OCI-LY7 (cell line): ENCODE data around the gene RSPH1. TPM values are rescaled to one million over a fixed set of nuclear protein-coding genes. Genes with fewer than 3 reads are reported as not detected.

ENCODE experiments used
- BruUV-seq: library from RNA; stranded (reverse); fragments of 400-500 nt; replicated peaks from 2 replicates; lab custom pipeline; 2021; lab: Mats Ljungman, UMichigan
- CTCF ChIA-PET: fragments of 300-600 bp; sonication (Branson Sonifier 250); formaldehyde crosslinking; loops from one replicate; lab custom pipeline; 2022; ENCODE audit warnings: antibody characterized with exemption; ENCODE audit not compliant: unreplicated experiment; lab: Charles Lee
- POLR2A ChIA-PET: fragments of 300-600 bp; sonication (Branson Sonifier 250); formaldehyde crosslinking; loops from one replicate; lab custom pipeline; 2022; ENCODE audit warnings: antibody characterized with exemption; lab: Charles Lee
- DNase-seq: peaks from one replicate; pipeline ENCODE4 v3.0.0-alpha.2; 2015; ENCODE audit warnings: low spot score
- H2AFZ ChIP-seq: fragments of 200-600 bp; sonication (generic), shearing (Covaris generic); 2 replicates; pipeline ENCODE4 v1.6.1; 2014; ENCODE audit warnings: mild to moderate bottlenecking, antibody characterized with exemption, low read length, moderate library complexity
- H3K27ac ChIP-seq: fragments of 200-600 bp; sonication (generic); 2 replicates; pipeline ENCODE4 v1.5.1; 2014; ENCODE audit warnings: mixed run types, low read depth, mild to moderate bottlenecking, moderate library complexity, low read length, inconsistent platforms; ENCODE audit not compliant: poor library complexity, severe bottlenecking
- H3K36me3 ChIP-seq: fragments of 200-600 bp; sonication (generic); 2 replicates; pipeline ENCODE4 v1.6.1; 2014; ENCODE audit warnings: mild to moderate bottlenecking, antibody characterized with exemption, low read length, moderate library complexity, mixed read lengths; ENCODE audit not compliant: insufficient read depth
- H3K4me1 ChIP-seq: fragments of 200-600 bp; sonication (generic); 2 replicates; pipeline ENCODE4 v1.5.1; 2014; ENCODE audit warnings: mild to moderate bottlenecking, low read length; ENCODE audit not compliant: insufficient read depth, poor library complexity, severe bottlenecking
- H3K4me2 ChIP-seq: fragments of 200-600 bp; sonication (generic); 2 replicates; pipeline ENCODE4 v1.6.1; 2014; ENCODE audit warnings: mild to moderate bottlenecking, low read length
- H3K4me3 ChIP-seq: fragments of 200-600 bp; sonication (generic); 2 replicates; pipeline ENCODE4 v1.5.1; 2014; ENCODE audit warnings: mild to moderate bottlenecking, low read depth, low read length; ENCODE audit not compliant: poor library complexity, severe bottlenecking
- H3K79me2 ChIP-seq: fragments of 200-600 bp; sonication (generic); 2 replicates; pipeline ENCODE4 v1.6.1; 2016; ENCODE audit warnings: low read depth, mild to moderate bottlenecking, low read length, moderate library complexity, mixed read lengths; ENCODE audit not compliant: insufficient read depth
- H3K9me2 ChIP-seq: fragments of 200-600 bp; sonication (generic); 2 replicates; pipeline ENCODE4 v1.6.1; 2016; ENCODE audit warnings: mild to moderate bottlenecking, low read length, mixed read lengths; ENCODE audit not compliant: insufficient read depth
- H3K9me3 ChIP-seq: fragments of 200-600 bp; sonication (generic); 2 replicates; pipeline ENCODE4 v1.6.1; 2014; ENCODE audit warnings: mild to moderate bottlenecking, mixed run types, low read length, mixed read lengths
- H4K20me1 ChIP-seq: fragments of 200-600 bp; sonication (generic); 2 replicates; pipeline ENCODE4 v1.6.1; 2014; ENCODE audit warnings: mild to moderate bottlenecking, antibody characterized with exemption, low read length, moderate library complexity, mixed read lengths; ENCODE audit not compliant: insufficient read depth
- EZH2phosphoT487 ChIP-seq: fragments of 200-600 bp; sonication (generic); IDR thresholded peaks from 2 replicates; pipeline ENCODE4 v1.6.1; 2018; ENCODE audit warnings: low read depth, borderline replicate concordance, mild to moderate bottlenecking, mixed run types, antibody characterized with exemption, low read length, moderate library complexity, mixed read lengths
- intact Hi-C: fragments of 100-400 bp; cut with micrococcal nuclease; formaldehyde crosslinking; loops from one replicate; pipeline ENCODE4 v1.10.0; 2022; ENCODE audit not compliant: unreplicated experiment
- total RNA-seq, 2 experiments: library from RNA; depleted of rRNA in 1 of 2; stranded (reverse); fragments of >200 nt in 1 of 2; shearing (Covaris generic) in 1 of 2; gene quantifications; 2 replicates each; pipeline ENCODE4 v1.2.3, GENCODE V29; 2014 to 2022
- TF ChIP-seq, protein P1 (sequence below): fragments of 200-600 bp; sonication (generic); conservative IDR thresholded peaks from 2 replicates; pipeline ENCODE4 v1.5.1; 2014; ENCODE audit warnings: mild to moderate bottlenecking, antibody characterized with exemption, low read length, moderate library complexity, mixed read lengths

RSPH1 gene
- total RNA-seq, 2 experiments from 2014 or later: 1.9 to 2.5 TPM

DNA sequence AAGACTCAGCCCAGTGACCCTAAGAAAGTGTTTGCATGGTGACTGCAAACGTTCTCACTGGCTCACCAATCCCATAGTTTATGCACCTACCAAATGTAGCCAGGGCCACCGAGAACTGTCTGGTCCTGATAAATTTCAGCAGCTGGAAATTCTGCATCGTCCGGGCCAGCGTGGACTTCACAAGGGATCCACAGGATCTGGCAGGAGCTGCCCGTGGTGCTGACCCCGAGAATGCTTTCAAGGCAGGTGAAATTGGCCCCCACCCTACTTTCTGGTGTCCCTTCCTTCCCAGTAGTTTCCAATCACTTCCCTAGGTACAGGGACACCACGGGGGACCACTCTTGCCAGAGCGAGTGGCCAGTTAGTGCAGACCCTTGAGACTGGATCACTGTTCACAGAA is 66.2 kb downstream of the RSPH1 start:
- Histone ChIP-seq H3K9me3 (peaks cover 7% of the 10 kb centered on the region), H4K20me1 (no peaks in the 10 kb centered on the region), H3K9me2 (no peaks in the 10 kb centered on the region), H2AFZ (no peak overlapping the region), H3K79me2 (no peaks in the 10 kb centered on the region), H3K4me1 (no peaks in the 10 kb centered on the region), H3K4me2 (no peak overlapping the region), H3K4me3 (no peak overlapping the region), H3K27ac (no peak overlapping the region), H3K36me3 (no peaks in the 10 kb centered on the region)
- intact Hi-C loops: no loop called here
- TF ChIP-seq, protein P1, sequence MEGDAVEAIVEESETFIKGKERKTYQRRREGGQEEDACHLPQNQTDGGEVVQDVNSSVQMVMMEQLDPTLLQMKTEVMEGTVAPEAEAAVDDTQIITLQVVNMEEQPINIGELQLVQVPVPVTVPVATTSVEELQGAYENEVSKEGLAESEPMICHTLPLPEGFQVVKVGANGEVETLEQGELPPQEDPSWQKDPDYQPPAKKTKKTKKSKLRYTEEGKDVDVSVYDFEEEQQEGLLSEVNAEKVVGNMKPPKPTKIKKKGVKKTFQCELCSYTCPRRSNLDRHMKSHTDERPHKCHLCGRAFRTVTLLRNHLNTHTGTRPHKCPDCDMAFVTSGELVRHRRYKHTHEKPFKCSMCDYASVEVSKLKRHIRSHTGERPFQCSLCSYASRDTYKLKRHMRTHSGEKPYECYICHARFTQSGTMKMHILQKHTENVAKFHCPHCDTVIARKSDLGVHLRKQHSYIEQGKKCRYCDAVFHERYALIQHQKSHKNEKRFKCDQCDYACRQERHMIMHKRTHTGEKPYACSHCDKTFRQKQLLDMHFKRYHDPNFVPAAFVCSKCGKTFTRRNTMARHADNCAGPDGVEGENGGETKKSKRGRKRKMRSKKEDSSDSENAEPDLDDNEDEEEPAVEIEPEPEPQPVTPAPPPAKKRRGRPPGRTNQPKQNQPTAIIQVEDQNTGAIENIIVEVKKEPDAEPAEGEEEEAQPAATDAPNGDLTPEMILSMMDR: no peak
- TF ChIP-seq EZH2phosphoT487: no peak
- no TSS peak for BruUV-seq
- no peak for DNase-seq
- ChIA-PET CTCF (no interaction called here), POLR2A (no interaction called here)

DNA sequence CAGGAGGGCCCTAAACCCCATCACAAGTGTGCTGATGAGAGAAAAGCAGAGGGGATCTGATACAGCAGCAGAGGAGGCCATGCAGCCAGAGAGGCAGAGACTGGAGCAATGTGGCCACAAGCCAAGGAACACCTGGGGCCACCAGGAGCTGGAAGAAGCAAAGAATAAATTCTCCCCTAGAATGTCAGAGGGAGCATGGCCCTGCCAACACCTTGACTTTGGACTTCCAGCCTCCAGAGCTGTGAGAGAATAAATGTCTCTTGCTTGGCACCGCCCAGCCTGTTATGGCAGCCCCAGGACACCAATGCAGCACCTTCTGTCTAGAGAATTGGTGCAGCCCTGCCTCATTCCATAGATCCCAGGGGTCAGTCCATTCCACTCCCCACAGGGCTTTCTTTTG is 67.0 kb downstream of the RSPH1 start:
- Histone ChIP-seq H3K9me2 (no peaks in the 10 kb centered on the region), H3K4me3 (no peak overlapping the region), H3K4me1 (no peaks in the 10 kb centered on the region), H2AFZ (no peak overlapping the region), H4K20me1 (no peaks in the 10 kb centered on the region), H3K4me2 (no peak overlapping the region), H3K79me2 (no peaks in the 10 kb centered on the region), H3K27ac (no peak overlapping the region), H3K9me3 (peaks cover 7% of the 10 kb centered on the region), H3K36me3 (no peaks in the 10 kb centered on the region)
- DNase-seq: no peak
- BruUV-seq: no TSS peak
- CTCF ChIA-PET: no interaction called here
- intact Hi-C loops: no loop called here
- POLR2A ChIA-PET: no interaction called here
- TF ChIP-seq, protein P1: no peak
- TF ChIP-seq EZH2phosphoT487: no peak

DNA sequence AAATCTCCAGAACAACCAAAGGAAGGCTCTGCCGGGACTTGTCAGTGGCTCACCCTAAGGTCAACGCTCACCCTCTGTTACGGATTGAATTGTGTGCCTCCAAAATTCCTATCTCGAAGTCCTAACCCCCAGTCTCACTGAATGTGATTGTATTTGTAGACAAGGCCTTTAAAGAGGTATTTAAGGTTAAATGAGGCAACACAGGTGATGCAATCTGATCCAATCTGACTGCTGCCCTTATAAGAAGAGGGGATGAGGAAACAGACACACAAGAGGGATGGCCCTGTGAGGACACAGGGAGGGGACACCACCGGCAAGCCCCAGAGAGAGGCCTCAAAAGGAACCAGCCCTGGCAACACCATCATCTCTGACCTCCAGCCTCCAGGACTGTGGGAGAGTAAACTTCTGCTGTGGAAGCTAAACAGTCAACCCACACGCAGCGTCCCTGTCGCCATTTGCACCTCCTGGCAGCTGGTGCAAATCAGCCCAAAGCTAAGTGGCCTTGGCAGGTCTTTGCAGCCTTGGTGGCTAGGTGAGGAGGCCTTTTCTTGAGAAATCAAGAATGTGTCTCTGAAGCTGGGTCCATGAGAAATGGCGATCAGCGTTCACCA is 68.1 kb downstream of the RSPH1 start:
- TF ChIP-seq, protein P1: no peak
- no peak for TF ChIP-seq EZH2phosphoT487
- Histone ChIP-seq H4K20me1 (no peaks in the 10 kb centered on the region), H3K27ac (no peak overlapping the region), H2AFZ (no peak overlapping the region), H3K4me1 (no peaks in the 10 kb centered on the region), H3K36me3 (no peaks in the 10 kb centered on the region), H3K79me2 (no peaks in the 10 kb centered on the region), H3K4me2 (no peak overlapping the region), H3K9me2 (no peaks in the 10 kb centered on the region), H3K4me3 (no peak overlapping the region), H3K9me3 (peaks cover 6% of the 10 kb centered on the region)
- no peak for DNase-seq
- no TSS peak for BruUV-seq
- intact Hi-C loops: no loop called here
- ChIA-PET CTCF (interaction anchor here (0.6 kb wide), 1 partner anchor 108 kb away, joined by 3 read pairs; no protein-coding TSS in a partner anchor), POLR2A (no interaction called here)
